ENCODE data around the gene ARFGAP2.

Gene ARFGAP2

GRCh38 chr11:47186700-47187695 is 10.3 kb upstream of the ARFGAP2 start:
- no peak for DNase-seq (ENCODE audit: low read depth)

- DNase-seq (ENCODE audit: low read depth): no peak
These were observed 9.5 kb upstream of the ARFGAP2 start, which contains the start of gene PACSIN3 for GRCh38 chr11:47186076-47186699. TSS of gene PACSIN3 (minus strand) at chr11:47186434. CDS start at chr11:47182727, 3,707 bp downstream.

- DNase-seq (ENCODE audit: low read depth): no peak
These were observed 8.8 kb upstream of the ARFGAP2 start for GRCh38 chr11:47185305-47186075.

- no peak for DNase-seq (ENCODE audit: low read depth)
These were observed 8.1 kb upstream of the ARFGAP2 start for GRCh38 chr11:47184711-47185304.

GRCh38 chr11:47183969-47184368 is 7.3 kb upstream of the ARFGAP2 start:
- no peak for DNase-seq (ENCODE audit: low read depth)

- no peak for DNase-seq (ENCODE audit: low read depth)
These were observed 6.6 kb upstream of the ARFGAP2 start for GRCh38 chr11:47183031-47183856.

GRCh38 chr11:47182380-47182779 is 5.7 kb upstream of the ARFGAP2 start:
- DNase-seq (ENCODE audit: low read depth): no peak

- DNase-seq (ENCODE audit: low read depth): no peak
These were observed 4.6 kb upstream of the ARFGAP2 start for GRCh38 chr11:47181271-47181670.

GRCh38 chr11:47180006-47180787 is 3.5 kb upstream of the ARFGAP2 start:
- DNase-seq (ENCODE audit: low read depth): no peak

- no peak for DNase-seq (ENCODE audit: low read depth)
These were observed 2.9 kb upstream of the ARFGAP2 start for GRCh38 chr11:47179655-47179991.

- DNase-seq (ENCODE audit: low read depth): no peak
These were observed 2.3 kb upstream of the ARFGAP2 start for GRCh38 chr11:47178737-47179654.

- no peak for DNase-seq (ENCODE audit: low read depth)
These were observed 1.6 kb upstream of the ARFGAP2 start for GRCh38 chr11:47178316-47178715.

GRCh38 chr11:47177846-47178245 is 1.2 kb upstream of the ARFGAP2 start:
- no peak for DNase-seq (ENCODE audit: low read depth)

GRCh38 chr11:47177229-47177845 is 658 bp upstream of the ARFGAP2 start:
- no peak for DNase-seq (ENCODE audit: low read depth)

GRCh38 chr11:47175746-47176327 is 842 bp downstream of the ARFGAP2 start:
- no peak for DNase-seq (ENCODE audit: low read depth)

GRCh38 chr11:47172740-47173336 is 3.8 kb downstream of the ARFGAP2 start:
- no peak for DNase-seq (ENCODE audit: low read depth)

GRCh38 chr11:47171856-47172255 is 4.8 kb downstream of the ARFGAP2 start:
- DNase-seq (ENCODE audit: low read depth): no peak

All from stimulated activated CD8-positive, alpha-beta memory T cell treated with anti-CD3 and anti-CD28 coated beads, Interleukin-15, amount 100 ng/mL, for 24 hours (primary cell).